Activated CD4-positive, alpha-beta T cell treated with anti-CD3 and anti-CD28 coated beads for 48 hours (primary cell): ENCODE data around the gene OSBPL9.
"Not testable (repeated sequence)": the region's sequence is repeated elsewhere in the genome, so short reads cannot be mapped to it uniquely, and the experiment has no call there.

Experiments used
- DNase-seq: peaks from one replicate; pipeline ENCODE4 v3.0.0-alpha.2; 2020

The OSBPL9 gene

GRCh38 chr1:51636764-51637522 lies 20.1 kb downstream of the OSBPL9 start:
- DNase-seq = peak; percentile 32

GRCh38 chr1:51638350-51638749 lies 21.5 kb downstream of the OSBPL9 start:
- DNase-seq = no peak

- no peak for DNase-seq
These were observed 22.8 kb downstream of the OSBPL9 start for GRCh38 chr1:51639694-51640093.

- DNase-seq = no peak
These were observed 24.2 kb downstream of the OSBPL9 start for GRCh38 chr1:51641096-51641495.

GRCh38 chr1:51642739-51643142 lies 25.8 kb downstream of the OSBPL9 start:
- no peak for DNase-seq

GRCh38 chr1:51643362-51643761 lies 26.5 kb downstream of the OSBPL9 start:
- no peak for DNase-seq

GRCh38 chr1:51644020-51644419 lies 27.1 kb downstream of the OSBPL9 start:
- no peak for DNase-seq

GRCh38 chr1:51644533-51645197 lies 27.8 kb downstream of the OSBPL9 start:
- DNase-seq = no peak

GRCh38 chr1:51646592-51646991 lies 29.7 kb downstream of the OSBPL9 start:
- not testable (repeated sequence) for DNase-seq

GRCh38 chr1:51648180-51649109 lies 31.6 kb downstream of the OSBPL9 start:
- DNase-seq = no peak

GRCh38 chr1:51649593-51650091 lies 32.8 kb downstream of the OSBPL9 start:
- DNase-seq = no peak

GRCh38 chr1:51650198-51650597 lies 33.3 kb downstream of the OSBPL9 start:
- no peak for DNase-seq

- DNase-seq = no peak
These were observed 34.7 kb downstream of the OSBPL9 start for GRCh38 chr1:51651552-51651942.

GRCh38 chr1:51652599-51652998 lies 35.7 kb downstream of the OSBPL9 start:
- no peak for DNase-seq

GRCh38 chr1:51653127-51653526 lies 36.2 kb downstream of the OSBPL9 start:
- no peak for DNase-seq

- no peak for DNase-seq
These were observed 37.1 kb downstream of the OSBPL9 start for GRCh38 chr1:51654000-51654399.

GRCh38 chr1:51656374-51656773 lies 39.5 kb downstream of the OSBPL9 start:
- DNase-seq = no peak

GRCh38 chr1:51660580-51660979 lies 43.7 kb downstream of the OSBPL9 start:
- no peak for DNase-seq

- DNase-seq = no peak
These were observed 44.2 kb downstream of the OSBPL9 start for GRCh38 chr1:51661081-51661518.

GRCh38 chr1:51663105-51663504 lies 46.2 kb downstream of the OSBPL9 start:
- no peak for DNase-seq

GRCh38 chr1:51663721-51664120 lies 46.8 kb downstream of the OSBPL9 start:
- no peak for DNase-seq

- no peak for DNase-seq
These were observed 47.7 kb downstream of the OSBPL9 start for GRCh38 chr1:51664421-51665240.
